HAP-1 (cell line): Measurements from ENCODE around the gene PLD6.
"Not testable (repeated sequence)": the region's sequence is repeated elsewhere in the genome, so short reads cannot be mapped to it uniquely, and the experiment has no call there.

Experiments
- DNase-seq, 2 experiments: peaks; one replicate each; pipeline ENCODE4 v3.0.0-alpha.2; 2016 to 2020; ENCODE audit warnings: low spot score in 2 of 2
- H3K27me3 ChIP-seq: fragments of 250-450 bp; sonication (Bioruptor Pico); 2 replicates; pipeline ENCODE4 v1.5.1; 2020; ENCODE audit warnings: low read depth, mild to moderate bottlenecking, moderate library complexity
- H3K36me3 ChIP-seq: fragments of 250-450 bp; sonication (Bioruptor Pico); replicated peaks from 2 replicates; pipeline ENCODE4 v1.5.1; 2020; ENCODE audit warnings: mild to moderate bottlenecking
- H3K4me1 ChIP-seq: fragments of 250-450 bp; sonication (Bioruptor Pico); 2 replicates; pipeline ENCODE4 v1.5.1; 2020; ENCODE audit warnings: mild to moderate bottlenecking
- H3K4me3 ChIP-seq: fragments of 250-450 bp; sonication (Bioruptor Pico); 2 replicates; pipeline ENCODE4 v1.5.1; 2020; ENCODE audit warnings: mild to moderate bottlenecking, moderate library complexity
- H3K9me3 ChIP-seq: fragments of 250-450 bp; sonication (Bioruptor Pico); 2 replicates; pipeline ENCODE4 v1.5.1; 2020; ENCODE audit warnings: mild to moderate bottlenecking, moderate library complexity
- in situ Hi-C: fragments of 300-500 bp; cut with MboI; formaldehyde crosslinking; loops from 3 replicates; pipeline ENCODE4 v1.14.3; 2020; ENCODE audit warnings: low sequenced_read_pairs, inconsistent platforms, mixed read lengths

The PLD6 gene

DNA sequence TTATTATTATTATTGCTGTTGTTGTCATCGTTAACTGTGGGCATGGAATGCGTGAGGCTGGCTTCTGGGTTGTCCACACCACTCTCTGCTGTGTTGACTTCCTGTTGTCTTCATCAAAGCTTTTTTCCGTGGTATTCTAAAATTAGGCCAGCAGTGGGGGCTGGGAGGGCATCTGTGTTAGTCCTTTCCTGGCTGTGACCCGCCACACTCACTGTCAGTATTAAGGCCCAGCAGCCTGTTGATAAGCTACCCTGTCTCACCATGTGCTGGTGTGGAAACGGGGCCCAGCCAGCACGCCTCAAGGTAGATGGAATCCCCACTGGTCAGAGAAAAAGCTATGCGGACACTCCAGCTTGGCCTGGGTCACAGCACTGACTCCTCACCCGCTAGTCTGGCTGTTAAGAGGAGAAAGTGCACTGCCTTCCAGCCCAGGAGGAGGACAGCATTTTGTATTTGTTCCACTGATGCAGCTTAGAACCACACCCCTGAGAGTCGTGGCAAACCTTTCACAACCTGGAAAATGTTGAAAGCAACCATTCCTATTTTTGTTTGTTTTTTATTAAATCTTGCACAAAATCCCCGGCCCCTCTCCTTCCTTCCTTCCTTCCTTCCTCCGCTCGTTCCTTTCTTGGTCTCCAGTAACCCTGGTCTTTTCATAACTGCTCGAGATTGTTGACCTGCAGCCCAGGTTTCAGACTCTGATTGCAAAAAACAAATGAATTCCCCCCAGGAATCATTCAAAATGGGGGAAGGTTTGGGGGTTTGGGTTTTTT lies 21.0 kb downstream of the PLD6 start:
- in situ Hi-C loops, H3K4me1 ChIP-seq, H3K27me3 ChIP-seq, H3K4me3 ChIP-seq, H3K9me3 ChIP-seq, DNase-seq: not testable (repeated sequence)
- peaks cover 29% of the 10 kb centered on the region for H3K36me3 ChIP-seq

DNA sequence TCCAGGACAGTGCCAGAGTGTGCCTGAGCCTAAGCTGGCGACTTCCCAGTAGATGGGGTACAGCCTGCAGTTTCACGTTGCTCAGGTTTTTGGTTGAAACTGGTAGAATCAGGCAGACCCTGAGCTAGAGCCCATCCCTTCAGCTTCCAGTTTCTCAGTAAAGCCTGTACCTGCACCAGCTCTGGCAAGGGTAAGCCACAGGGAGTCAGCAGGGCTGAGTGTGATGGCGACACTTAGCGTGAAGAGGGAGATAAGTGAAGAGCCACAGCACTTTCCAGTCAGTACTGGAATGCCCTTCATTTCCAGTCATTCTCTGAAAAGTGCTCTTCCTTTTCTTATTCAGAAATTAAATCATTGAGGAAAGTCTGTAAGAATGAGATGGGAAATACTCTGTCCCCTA lies 22.4 kb downstream of the PLD6 start:
- in situ Hi-C loops, result no loop called here
- no peaks in the 10 kb centered on the region for H3K9me3 ChIP-seq
- no peak for DNase-seq
- H3K4me1 ChIP-seq, result no peaks in the 10 kb centered on the region
- H3K27me3 ChIP-seq, result no peaks in the 10 kb centered on the region
- H3K4me3 ChIP-seq, result no peak overlapping the region
- H3K36me3 ChIP-seq, result peaks cover 37% of the 10 kb centered on the region

DNA sequence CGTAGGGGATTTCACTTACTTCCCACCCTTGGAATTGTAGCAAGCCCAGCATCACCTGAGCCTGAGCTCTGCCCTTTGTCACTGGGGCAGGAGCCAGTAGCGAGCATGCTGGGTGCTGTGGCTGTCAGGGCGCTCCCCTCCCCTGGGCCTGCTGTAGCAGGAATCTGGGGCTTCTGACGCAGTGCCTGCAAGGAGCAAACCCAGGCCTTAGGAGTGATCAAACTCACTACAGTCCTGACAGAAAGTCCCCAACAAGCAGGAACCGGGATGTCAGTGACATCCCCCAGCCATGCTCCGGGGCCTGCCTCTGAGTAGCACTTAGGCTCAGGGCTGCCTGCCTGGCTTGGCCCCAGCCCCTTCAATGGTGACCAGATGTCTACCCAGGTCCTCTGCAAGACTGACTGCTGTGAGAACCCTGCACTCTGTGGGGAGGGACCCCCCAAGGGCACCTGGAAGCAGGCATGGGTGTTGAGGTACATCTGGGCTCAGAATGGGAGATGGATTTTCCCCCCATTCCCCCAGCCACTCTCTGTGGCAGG lies 23.5 kb downstream of the PLD6 start:
- in situ Hi-C loops, result no loop called here
- Histone ChIP-seq H3K27me3 (no peaks in the 10 kb centered on the region), H3K9me3 (no peaks in the 10 kb centered on the region), H3K4me1 (no peaks in the 10 kb centered on the region), H3K36me3 (peaks cover 45% of the 10 kb centered on the region), H3K4me3 (no peak overlapping the region)
- DNase-seq, result no peak

DNA sequence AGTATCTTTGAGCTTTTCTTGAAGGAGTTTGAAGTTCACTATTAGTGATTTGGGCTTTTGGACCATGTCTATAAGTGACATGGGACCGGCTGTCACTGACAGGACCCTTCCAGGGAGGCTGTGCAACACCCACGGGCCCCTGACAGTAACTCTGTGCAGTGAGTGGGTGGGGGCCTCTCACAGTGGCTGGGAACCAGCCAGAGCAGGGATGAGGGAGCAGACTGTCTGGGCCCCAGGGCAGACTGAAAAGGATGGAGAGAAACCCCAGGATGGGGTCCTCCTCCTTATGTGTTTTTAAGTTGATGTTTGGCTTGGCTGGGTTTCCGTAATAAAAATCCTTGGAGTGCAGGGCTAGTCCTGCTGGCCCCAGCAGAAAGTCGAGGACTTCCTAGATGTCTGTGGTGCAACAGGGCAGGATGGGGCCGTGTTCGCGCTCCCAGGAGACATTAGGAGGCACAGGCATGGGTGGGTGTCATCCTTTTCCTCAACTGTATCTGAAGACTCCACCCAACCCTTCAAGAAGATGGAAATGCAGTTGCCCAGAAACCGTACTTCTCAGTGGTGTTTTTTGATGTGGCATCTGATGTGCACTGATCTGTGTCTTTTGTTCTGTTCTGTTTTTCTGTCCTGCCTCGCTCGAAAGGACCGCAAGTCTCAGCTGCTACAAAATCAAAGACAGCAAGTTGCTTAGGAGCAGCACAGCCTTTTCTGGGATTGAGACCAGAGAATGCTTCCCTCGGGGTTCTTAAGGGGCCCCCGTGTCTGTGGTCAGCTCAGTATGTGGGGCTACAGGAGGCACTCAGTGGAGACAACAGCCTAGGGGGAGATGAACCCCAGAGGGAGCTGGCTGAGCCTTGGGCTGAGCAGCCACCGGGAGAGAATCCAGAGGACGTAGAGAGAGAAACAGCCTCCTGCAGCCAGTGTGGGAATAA lies 24.2 kb downstream of the PLD6 start:
- no peak for DNase-seq
- H3K36me3 ChIP-seq, result peaks cover 49% of the 10 kb centered on the region
- H3K27me3 ChIP-seq, result no peaks in the 10 kb centered on the region
- no peaks in the 10 kb centered on the region for H3K9me3 ChIP-seq
- no peak overlapping the region for H3K4me3 ChIP-seq
- in situ Hi-C loops, result no loop called here
- no peaks in the 10 kb centered on the region for H3K4me1 ChIP-seq

DNA sequence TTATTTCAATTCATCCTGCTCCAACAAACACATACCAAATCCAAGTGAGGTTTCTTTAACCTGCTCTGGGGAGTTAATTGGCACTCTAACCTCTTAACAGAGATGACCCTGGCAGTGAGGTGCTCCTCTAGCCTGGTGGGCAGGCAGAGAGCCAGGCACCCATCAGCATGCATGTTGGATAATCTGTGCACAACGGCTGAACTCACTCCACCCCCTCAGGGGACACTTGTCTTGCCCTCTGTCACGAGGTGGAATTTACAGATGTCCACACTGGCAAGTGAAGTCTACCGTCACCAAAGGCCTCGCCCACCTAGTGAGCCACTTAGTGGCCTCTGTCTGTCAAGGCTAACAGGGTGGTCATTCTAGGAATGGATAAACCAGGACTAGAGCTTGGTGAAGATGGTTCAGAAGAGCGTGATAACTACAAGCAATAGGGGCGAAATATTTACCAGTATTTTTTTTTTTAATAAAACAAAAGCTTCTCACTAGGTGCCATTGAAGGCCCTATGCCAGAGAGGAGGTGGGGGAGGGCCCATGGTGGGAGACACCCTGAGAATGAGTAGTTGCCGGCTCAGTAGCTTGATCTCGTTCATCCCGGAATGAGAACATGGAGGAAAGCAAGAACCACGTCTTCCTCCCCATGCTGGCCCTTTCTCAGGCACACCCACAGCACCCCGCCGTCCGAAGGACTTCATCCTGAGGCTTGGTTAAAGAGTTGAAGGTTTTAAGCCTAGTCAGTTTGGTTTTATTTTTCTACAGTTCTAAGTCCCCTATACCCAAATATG lies 25.2 kb downstream of the PLD6 start:
- in situ Hi-C loops, result no loop called here
- no peak for DNase-seq
- H3K4me1 ChIP-seq, result no peaks in the 10 kb centered on the region
- H3K27me3 ChIP-seq, result no peaks in the 10 kb centered on the region
- no peak overlapping the region for H3K4me3 ChIP-seq
- no peaks in the 10 kb centered on the region for H3K9me3 ChIP-seq
- H3K36me3 ChIP-seq, result peaks cover 58% of the 10 kb centered on the region

DNA sequence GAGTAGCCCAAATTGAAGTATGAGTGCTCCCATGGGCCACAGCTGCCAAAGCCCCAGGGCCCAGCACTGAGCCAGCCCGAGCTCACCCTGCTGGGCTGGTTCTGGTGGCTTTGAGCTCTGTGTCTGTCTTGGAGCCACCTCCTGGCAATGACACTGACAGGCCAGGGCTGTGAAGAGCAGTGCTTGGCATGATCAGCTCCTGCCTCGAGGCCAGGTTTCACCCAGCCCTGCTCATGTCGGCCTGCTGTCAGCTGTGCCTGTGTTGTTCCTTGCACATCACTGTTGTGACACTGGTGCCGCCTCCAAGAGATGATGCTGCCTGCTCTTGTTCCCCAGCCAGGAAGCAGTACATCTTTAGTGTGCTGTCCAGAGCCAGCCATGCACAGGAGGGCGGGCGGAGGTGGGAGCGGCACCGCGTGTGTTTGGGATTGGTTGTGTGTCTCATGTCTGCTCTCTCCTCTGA lies 26.0 kb downstream of the PLD6 start:
- H3K27me3 ChIP-seq, result no peaks in the 10 kb centered on the region
- no peak for DNase-seq
- in situ Hi-C loops, result no loop called here
- H3K4me3 ChIP-seq, result no peak overlapping the region
- peaks cover 61% of the 10 kb centered on the region for H3K36me3 ChIP-seq
- H3K4me1 ChIP-seq, result no peaks in the 10 kb centered on the region
- H3K9me3 ChIP-seq, result no peaks in the 10 kb centered on the region

DNA sequence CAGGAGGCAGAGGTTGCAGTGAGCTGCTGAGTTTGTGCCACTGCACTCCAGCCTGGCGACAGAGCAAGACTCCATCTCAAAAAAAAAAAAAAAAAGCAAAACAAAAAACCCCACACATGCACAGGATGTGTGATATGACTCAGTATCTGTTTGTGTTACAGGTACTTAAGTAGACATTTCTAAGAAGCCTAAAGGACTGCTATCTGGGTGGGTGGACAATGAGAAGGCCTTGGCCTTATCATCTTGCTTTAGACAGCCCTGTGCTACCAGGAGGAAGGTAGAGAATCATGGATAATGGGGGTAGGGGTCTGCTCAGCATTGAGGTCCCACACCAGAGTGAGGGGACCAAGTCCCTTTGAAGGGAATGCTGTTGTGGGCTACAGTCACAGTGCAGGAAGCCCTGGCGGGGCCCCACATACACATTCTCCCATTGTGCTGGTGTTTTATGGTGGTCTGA lies 26.7 kb downstream of the PLD6 start:
- H3K27me3 ChIP-seq, result no peaks in the 10 kb centered on the region
- H3K4me3 ChIP-seq, result no peak overlapping the region
- H3K4me1 ChIP-seq, result no peaks in the 10 kb centered on the region
- DNase-seq, result no peak
- peaks cover 65% of the 10 kb centered on the region for H3K36me3 ChIP-seq
- H3K9me3 ChIP-seq, result no peaks in the 10 kb centered on the region
- in situ Hi-C loops, result loop anchor here (10.0 kb wide), 1 partner anchor 65 kb away; no protein-coding TSS in a partner anchor

DNA sequence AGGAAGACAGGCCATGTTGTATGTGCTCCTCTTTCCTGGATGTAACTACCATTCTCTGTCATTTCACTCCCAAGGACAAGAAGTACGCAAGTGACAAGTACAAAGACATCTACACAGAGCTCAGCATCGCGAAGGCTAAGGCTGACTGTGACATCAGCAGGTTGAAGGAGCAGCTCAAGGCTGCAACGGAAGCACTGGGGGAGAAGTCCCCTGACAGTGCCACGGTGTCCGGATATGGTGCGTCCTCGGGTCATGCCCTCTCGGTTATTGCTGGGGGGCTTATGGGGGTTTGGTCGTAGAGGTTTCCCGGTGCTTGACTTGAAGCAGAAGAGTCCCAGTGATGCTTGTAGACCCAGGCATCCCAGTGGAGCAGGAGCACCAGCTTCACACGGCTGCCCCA lies 29.0 kb downstream of the PLD6 start:
- Histone ChIP-seq H3K36me3 (peaks cover 63% of the 10 kb centered on the region), H3K4me3 (no peak overlapping the region), H3K4me1 (peaks cover 4% of the 10 kb centered on the region; the same call in 1 of the 2 replicates), H3K27me3 (no peaks in the 10 kb centered on the region), H3K9me3 (no peaks in the 10 kb centered on the region)
- in situ Hi-C loops, result loop anchor here (10.0 kb wide), 1 partner anchor 62 kb away; no protein-coding TSS in a partner anchor
- no peak for DNase-seq

DNA sequence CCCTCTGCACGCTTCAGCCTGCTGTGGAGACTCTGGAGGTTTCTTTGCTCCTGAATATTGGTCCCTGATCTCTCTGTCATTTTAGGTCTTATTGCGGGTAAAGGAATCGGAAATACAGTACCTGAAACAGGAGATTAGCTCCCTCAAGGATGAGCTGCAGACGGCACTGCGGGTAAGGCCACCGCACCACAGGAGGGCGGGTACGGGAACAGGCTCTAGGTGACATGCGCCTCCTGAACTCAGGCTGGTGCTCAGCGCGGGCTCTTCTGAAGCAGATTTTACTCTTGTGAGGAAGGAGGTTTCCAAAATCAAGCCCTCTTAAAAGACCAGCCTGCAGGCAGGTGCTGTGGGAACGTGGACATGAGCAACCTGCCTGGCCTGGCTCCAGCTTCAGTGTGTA lies 29.8 kb downstream of the PLD6 start:
- in situ Hi-C loops, result loop anchor here (10.0 kb wide), 1 partner anchor 62 kb away; no protein-coding TSS in a partner anchor

DNA sequence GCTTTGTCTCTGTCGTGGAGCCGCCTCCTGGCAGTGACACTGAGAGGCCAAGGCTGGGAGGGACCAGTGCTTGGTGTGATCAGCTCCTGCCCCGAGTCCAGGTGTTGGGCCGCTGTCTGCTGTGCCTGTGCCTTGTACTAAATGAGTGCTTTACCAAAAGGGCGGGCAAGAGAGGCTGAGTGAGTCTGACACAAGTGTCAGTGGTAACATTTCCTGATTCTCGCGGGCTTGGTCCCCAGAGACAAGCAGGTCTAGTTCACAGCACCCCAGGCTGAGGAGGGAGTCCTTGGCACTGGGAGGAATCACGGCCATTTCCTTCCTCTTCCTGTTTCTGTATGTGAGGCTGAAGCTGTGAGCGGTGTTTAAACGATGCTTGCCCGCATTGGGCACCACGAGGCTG lies 30.2 kb downstream of the PLD6 start:
- H3K9me3 ChIP-seq, result no peaks in the 10 kb centered on the region
- no peak overlapping the region for H3K4me3 ChIP-seq
- H3K4me1 ChIP-seq, result peaks cover 4% of the 10 kb centered on the region; the same call in 1 of the 2 replicates
- DNase-seq, result no peak
- H3K36me3 ChIP-seq, result peaks cover 63% of the 10 kb centered on the region
- H3K27me3 ChIP-seq, result no peaks in the 10 kb centered on the region
- in situ Hi-C loops, result loop anchor here (10.0 kb wide), 1 partner anchor 61 kb away; no protein-coding TSS in a partner anchor

More for the DNA sequence above, 29.8 kb downstream of the PLD6 start:
- Histone ChIP-seq H3K4me3 (no peak overlapping the region), H3K9me3 (no peaks in the 10 kb centered on the region), H3K36me3 (peaks cover 64% of the 10 kb centered on the region), H3K4me1 (peaks cover 4% of the 10 kb centered on the region; the same call in 1 of the 2 replicates), H3K27me3 (no peaks in the 10 kb centered on the region)
- no peak for DNase-seq

DNA sequence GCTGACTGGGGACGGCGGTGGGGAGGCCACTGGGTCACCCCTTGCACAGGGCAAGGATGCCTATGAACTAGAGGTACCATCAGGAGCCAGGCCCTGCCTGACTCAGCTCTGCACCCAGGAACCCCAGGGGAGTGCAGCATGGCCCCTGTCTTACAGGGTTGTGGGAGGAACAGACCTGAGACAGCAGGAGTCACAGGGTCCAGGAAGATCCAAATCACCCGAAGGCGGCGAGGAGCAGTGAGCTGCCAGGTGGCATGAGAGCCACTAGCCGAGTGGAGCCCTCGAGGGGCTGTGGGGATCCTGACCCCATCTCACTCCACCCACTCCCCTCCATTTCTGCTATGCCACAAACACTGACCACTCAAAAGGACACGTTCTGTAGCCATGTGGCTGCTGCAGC lies 30.8 kb downstream of the PLD6 start:
- Histone ChIP-seq H3K9me3 (no peaks in the 10 kb centered on the region), H3K36me3 (peaks cover 57% of the 10 kb centered on the region), H3K4me1 (peaks cover 4% of the 10 kb centered on the region; the same call in 1 of the 2 replicates), H3K4me3 (no peak overlapping the region), H3K27me3 (no peaks in the 10 kb centered on the region)
- in situ Hi-C loops, result loop anchor here (10.0 kb wide), 1 partner anchor 61 kb away; no protein-coding TSS in a partner anchor
- no peak for DNase-seq

DNA sequence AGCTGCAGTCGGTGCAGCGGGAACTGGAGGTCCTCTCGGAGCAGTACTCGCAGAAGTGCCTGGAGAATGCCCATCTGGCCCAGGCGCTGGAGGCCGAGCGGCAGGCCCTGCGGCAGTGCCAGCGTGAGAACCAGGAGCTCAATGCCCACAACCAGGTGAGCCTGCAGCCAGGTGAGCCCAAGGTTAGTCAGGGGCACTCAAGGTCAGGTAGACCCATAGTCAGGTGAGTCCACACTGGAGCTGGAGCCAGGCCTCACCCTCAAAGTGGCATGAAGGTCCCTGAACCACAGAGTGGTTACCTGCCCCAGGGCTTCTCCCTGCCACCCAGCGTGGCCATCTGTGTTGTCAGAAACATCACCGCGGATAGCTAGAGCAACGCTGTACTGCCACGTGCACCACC lies 32.2 kb downstream of the PLD6 start:
- Histone ChIP-seq H3K4me1 (peaks cover 4% of the 10 kb centered on the region; the same call in 1 of the 2 replicates), H3K36me3 (peaks cover 47% of the 10 kb centered on the region), H3K9me3 (no peaks in the 10 kb centered on the region), H3K27me3 (no peaks in the 10 kb centered on the region), H3K4me3 (no peak overlapping the region)
- in situ Hi-C loops, result loop anchor here (10.0 kb wide), 1 partner anchor 59 kb away; no protein-coding TSS in a partner anchor
- no peak for DNase-seq

DNA sequence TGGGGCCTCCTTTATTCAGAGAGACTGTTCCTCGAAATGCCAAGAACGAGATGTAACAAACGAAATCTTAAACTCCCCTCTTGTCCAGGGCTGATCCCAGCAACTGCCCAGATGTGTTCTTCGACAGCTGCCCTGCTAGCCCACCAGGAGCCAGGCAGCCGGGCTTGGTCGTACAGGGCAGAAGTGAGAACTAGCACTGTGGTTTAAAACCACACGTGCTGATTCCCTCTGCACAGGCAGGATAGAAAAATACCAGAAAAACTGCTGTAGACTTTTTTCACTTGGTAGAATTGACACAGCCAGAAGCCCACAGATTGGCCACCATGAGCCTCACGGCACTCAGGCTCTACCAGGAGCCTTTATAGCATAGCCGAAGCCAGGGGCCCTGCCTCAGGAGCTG lies 33.1 kb downstream of the PLD6 start:
- no peaks in the 10 kb centered on the region for H3K9me3 ChIP-seq
- DNase-seq, result no peak
- H3K36me3 ChIP-seq, result peaks cover 40% of the 10 kb centered on the region
- in situ Hi-C loops, result loop anchor here (10.0 kb wide), 1 partner anchor 58 kb away; no protein-coding TSS in a partner anchor
- peaks cover 4% of the 10 kb centered on the region; the same call in 1 of the 2 replicates for H3K4me1 ChIP-seq
- H3K4me3 ChIP-seq, result no peak overlapping the region
- no peaks in the 10 kb centered on the region for H3K27me3 ChIP-seq
